GM19467 (cell line): Measurements from ENCODE around the gene USP48.
"Not testable (repeated sequence)": the region's sequence is repeated elsewhere in the genome, so short reads cannot be mapped to it uniquely, and the experiment has no call there.

ENCODE experiments used
- ATAC-seq: cut with Tn5 transposase; IDR thresholded peaks from one replicate; pipeline ENCODE4 v1.9.1; 2021; ENCODE audit warnings: mild to moderate bottlenecking, moderate library complexity; ENCODE audit not compliant: unreplicated experiment

Gene USP48

DNA sequence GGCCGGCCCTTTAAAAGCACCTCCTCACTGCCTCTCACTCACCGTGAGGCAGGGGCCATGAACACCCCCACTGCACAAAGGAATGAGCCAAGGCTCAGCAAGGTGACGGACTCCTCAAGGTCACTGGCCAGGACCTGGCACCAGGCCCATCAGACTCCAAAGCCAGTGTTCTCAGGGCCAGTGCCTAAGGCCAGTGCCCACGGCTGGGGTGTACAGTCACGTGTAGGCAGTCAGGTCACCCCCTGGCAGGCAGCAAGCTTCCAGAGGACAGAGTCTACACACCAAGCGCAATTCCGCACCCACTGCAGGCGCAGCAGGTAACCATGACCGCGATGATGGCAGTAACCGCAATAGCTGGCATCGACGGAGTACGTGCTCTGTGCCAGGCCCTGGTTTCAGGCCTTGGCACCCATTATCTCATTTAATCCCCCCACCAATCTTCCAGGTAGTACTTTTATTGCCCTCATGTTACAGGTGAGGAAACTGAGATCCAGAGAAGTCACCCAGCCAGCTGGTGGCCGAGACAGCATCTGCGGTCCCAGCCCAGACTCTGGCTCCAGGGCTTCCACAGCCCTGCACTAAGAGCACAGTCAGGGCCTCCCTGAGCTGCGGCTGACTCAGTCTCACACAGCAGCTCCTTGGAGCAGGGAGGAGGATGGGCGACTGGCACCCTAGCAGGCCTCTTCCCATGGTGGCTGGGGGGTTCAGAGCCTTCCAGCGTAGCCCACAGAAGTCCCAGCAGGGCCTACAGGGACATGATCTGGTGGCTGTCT is 140.8 kb downstream of the USP48 start:
- no peak for ATAC-seq

DNA sequence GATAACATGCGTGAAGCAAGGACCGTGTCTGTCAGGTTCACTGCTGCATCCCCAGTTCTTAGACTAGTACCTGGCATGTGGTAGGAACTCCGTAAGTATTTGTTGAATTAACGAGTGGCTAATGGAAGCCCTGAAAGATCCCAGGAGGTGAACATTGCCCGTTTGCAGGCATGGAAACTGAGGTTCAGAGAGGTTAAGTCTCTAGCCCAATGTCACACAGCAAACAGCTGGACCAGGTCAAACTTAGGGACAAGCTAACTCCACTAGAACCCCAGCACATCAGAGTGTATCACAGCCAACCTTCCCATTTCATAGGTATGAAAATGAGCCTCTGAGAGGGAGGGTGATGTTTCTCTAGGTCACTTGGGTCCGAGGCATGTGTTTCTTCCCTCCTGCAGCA is 141.4 kb downstream of the USP48 start:
- no peak for ATAC-seq

DNA sequence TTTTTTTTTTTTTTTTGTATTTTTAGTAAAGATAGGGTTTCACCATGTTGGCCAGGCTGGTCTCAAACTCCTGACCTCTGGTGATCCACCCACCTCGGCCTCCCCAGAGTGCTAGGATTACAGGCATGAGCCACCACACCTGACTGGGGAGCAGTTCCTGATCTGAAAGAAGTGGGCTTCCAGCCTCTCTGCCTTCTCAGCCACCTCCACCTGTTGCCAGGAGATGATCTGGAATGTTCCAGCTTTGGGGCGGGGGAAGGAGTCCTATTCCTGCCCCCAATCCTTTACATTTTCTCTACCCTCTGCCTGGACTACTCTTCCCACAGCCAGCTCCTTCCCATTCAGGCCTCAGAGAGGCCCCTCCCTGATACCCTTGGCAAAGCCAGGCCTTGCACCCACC is 141.9 kb downstream of the USP48 start:
- ATAC-seq = no peak

DNA sequence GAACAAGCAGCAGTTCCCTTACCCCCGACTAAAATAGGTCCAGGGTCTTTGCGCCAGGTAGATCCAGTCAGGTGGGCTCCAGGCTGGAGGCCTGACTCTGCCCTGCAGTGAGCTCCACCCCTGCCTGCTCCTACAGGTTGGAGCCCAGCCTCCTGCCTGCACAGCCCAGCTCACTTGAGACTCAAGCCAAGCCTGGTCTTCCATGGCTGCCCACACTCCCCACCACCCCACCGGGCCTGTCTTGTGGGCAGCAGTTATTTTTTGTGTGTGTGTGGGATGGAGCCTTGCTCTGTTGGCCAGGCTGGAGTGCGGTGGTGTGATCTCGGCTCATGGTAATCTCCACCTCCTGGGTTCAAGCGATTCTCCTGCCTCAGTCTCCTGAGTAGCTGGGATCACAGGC is 142.3 kb downstream of the USP48 start:
- ATAC-seq = no peak

DNA sequence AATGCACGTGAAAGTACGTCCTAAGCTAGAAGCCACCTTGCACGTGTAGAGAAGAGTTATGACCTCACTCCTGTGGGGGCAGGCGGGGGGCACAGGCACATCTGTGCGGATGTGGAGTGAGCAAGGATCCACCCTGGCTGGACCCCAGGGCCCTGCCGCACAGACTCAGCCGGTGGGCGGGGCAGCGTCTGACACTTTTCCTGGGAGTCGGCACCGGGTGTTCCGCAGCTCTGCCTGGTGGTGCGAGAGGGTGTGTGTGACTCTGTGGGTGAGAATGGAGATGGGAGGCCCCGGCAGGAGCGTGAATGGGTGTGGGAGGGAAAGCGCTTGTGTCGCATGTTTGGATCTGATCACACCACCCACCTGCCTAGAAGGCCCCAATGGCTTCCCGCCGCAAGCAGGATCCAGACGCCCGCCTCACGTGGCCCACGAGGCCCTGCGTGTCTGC is 143.3 kb downstream of the USP48 start:
- ATAC-seq = no peak

DNA sequence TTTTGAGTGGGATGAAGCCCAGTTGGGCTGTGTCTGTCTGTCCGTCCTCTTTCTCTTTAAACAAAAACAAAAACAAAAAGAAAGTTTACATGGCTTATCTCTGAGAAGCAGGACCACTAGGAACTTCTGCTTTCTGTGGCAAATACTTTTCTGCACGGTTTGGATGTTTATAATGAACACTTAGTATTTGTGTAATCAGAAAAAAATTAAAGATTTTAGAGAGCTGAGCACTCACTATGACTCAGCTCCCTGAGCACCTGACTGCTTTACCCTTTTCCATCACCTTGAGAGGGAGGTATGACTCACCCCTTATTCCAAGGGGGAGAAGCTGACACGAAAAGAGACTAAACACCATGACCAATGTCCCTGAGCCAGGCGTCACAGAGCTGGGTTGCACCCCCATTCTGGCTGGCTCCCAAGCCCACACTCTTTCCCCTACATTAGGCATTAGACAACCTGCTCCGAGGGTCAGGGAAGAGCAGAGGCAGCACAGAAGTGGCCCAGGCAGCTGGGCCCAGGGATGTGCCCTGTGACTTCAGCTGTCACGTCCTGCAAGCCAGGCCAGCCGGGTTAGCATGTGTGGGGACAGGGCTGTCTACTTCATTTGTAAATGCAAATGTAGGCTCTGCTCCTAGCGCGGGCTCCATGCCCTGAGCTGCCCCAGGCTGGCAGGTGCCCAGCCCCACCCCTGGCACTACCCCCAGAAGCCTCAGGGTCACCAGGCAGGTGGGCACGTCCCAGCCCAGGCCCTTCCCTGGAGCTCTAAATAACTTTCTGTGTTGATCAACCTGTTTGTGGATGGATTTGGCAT is 144.2 kb downstream of the USP48 start:
- ATAC-seq = no peak

DNA sequence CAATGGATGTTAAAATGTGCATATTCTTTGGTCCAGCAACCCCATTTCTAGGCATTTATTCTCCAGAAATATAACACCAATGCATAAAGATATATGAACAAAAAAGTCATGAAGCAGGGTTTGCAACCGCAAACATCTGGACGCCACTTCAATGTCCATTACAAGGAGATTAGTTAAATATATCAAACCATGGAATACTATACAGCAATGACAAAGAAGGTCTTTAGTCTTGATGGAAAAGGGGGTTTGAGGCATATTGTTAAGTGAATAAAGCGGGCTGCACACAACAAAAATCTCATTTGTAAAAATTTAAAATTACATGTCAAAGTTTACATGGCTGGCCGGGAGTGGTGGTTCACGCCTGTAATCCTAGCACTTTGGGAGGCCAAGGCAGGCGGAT is 145.4 kb downstream of the USP48 start:
- ATAC-seq = no peak

DNA sequence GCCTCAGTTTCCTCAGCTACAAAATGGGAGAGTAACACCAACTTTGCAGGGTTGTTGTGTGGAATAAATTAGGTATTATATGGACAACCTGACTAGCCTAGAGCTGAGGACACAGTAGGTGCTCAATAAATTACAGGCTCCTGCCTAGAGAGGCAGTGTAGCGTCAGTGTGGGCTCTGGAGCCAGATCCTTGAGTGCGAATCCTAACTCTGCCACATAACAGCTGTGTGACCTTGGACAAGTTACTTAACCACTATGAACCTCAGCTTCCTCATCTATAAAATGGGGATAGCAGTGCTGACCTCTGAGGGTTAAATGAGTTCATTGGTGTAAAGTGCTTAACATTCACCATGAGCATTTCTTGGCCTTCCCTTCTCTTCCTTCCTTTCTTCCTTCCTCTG is 146.9 kb downstream of the USP48 start:
- ATAC-seq = no peak

DNA sequence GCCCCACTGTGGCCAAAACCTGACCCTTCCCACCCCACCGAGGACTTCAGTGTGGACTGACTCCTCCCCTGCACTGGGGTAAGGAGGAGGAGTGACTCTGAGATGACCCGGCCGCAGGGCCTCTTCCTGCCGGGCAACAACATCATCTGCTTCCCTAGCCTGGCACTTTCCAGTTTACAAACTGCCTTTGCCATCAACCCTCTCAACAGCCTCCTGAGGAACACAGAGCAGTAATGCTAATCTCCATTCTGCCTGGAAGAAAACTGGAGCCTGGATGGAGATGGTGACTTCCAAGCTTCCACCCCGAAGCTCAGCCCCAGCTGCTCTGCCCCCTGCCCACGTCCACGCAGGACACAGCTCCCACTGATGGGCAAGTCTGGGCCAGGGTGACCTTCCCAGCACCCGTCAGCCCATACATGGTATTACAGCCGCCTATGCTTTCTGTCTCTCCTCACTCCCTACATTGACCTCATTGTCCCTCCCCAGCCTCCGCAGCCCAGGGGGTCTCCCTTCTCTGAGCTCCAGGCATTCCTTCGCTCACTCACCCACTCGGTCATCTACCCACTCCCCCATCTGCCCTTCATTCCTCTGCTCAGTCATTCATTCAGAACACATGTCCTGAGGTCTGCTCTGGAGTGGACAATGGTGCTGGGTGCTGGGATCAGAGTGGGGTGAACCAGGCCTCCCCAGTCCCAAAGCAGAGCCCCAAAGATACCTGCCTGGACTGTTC is 148.0 kb downstream of the USP48 start:
- no peak for ATAC-seq

DNA sequence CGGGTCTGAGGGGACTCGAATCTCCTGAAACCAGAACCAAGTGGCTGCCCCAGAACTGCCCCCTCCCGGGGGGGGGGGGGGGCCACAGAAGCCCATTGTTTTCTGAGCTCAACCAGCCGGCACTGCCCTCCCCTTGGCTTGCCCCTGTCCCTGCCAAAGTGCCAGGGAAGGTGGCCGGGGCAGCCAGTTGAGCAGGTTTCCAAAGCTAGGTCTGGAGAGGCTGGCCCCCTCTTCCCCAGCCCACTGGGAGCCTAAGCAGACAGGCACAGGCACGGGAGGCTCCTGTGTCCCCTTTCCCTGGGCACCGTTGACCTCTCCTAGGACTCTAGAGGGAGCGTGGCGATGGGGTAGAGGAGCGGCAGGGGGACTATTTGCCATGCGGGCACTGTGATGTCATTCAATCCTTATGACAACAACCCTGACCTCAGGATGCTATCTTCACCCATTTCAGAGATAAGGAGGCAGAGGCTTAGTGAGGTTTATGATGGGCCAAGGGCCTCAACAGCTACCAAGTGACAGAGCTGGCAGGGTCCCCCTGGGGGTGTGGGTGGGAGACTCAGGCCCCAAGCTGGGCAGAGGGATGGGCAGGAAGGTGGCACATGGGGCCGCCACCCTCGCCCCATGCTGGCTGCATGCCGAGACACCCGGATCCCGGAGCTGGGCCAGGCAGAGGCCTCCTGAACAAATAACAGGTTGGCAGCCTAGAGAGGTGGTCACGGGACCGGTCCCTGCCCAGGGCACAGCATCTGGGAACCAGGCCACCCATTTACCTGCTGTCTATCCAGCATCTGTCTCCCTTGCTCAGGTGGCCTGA is 148.8 kb downstream of the USP48 start:
- ATAC-seq = no peak

DNA sequence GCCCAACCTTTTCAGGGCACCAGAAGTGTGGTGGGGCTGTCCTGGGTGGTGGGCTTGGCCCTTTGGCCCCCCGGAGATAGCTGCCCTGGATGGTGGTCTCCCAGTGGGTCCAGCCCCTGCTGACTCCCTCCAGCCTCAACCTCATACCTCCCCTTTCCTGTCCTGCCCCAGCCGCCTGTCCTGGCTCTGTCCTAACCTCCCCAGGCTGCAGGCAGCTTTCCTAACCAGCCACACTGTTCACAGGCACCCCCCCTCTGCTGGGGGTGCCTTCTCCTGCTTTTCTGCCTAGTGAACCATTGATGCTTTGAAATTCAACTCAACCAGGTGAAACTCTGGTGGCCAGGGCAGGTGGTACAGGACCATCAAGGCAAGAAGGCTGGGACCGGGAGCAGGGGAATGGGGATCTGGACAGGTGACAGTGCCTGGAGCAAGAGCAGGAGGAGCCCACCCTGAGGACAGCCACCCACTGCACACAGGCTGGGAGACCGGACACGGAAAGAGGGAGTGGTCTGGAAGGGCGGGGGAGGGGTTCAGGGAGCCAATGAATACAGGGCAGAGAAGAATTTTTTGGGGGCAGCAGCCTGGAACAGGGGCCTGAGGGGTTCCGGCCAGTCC is 149.7 kb downstream of the USP48 start:
- no peak for ATAC-seq

DNA sequence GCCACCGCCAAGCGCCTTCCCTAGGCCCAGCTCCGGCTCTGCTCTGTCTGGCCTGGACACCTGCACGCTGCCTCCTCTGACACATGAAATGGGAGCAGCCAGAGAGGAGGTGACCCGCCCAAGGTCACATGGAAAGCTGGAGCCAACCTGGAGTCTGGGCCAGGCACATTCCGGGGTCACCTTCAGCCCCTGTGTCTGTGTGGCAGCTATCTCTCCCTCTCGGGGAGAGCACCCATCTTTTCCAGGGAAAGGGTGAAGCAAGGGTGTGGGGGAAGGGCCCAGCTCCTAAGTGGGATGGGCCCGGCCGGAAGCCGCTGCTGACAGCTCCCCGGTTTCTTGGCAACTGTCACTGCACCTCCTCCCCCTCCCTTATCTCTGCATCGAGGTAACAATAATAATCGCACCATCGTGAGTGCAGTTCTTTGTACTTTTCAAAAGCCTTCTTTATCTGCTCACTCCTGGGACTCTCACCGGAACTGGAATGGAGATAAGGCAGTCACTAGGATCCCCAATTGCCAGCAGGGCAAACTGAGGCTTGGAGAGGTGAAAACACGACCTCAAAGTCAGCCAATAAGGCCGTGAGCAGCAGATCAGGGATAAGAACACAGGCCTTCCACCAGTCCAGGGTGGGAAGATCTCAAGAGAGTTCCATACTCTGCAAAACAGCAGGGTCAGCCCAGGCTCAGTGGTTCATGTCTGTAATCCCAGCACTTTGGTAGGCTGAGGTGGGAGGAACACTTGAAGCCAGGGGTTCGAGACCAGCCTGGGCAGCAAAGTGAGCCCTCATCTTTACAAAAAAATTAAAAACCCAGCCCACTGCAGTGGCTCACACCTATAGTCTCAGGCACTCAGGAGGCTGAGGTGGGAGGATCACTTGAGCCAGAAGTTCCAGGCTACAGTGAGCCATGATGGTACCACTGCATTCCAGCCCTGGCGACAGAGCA is 150.7 kb downstream of the USP48 start:
- no peak for ATAC-seq

DNA sequence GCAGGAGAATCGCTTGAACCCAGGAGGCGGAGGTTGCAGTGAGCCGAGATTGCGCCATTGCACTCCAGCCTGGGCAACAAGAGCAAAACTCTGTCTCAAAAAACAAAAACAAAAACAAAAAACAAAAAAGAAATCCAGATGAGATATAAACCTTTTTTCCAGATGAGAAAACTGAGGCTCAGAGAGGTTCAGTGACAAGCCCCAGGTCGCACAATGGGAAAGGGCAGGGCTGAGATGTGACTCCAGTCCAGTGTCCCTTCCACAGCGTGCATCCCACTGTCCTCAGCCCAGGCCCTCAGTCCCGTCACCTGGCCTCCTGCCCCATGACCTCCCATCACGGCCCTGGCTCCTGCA is 151.4 kb downstream of the USP48 start:
- ATAC-seq = not testable (repeated sequence)

DNA sequence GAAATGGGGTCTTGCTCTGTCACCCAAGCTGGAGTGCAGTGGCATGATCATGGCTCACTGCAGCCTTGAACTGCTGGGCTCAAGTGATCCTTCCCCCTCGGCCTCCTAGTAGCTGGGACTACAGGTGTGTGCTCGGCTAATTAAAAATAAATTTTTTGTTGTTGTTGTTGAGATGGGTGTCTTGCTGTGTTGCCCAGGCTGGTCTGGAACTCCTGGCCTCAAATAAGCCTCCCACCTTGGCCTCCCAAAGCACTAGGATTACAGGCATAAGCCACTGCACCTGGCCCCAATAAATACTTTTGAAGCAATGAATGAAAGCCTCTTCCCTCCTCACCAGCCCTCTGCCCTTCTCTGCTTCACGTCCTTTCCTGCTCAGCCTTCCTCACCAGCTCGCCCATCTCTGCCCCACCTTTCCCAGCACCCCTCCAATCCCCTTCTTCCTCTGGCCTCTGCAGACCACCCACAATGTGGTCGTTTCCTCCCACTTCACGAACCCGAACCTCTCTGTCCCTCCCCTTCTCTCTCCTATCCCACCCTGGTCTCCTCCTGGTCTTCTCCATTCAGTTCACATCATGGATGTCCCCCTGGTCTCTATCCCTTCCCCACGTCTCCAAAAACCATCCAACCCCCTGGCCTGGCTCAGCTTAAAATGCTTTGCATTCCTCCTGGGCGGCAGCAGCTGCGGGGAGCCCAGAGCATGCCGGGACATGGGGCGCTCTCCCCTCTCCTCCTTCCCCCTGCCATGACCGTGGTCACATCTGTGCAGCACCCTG is 152.2 kb downstream of the USP48 start:
- ATAC-seq = no peak

DNA sequence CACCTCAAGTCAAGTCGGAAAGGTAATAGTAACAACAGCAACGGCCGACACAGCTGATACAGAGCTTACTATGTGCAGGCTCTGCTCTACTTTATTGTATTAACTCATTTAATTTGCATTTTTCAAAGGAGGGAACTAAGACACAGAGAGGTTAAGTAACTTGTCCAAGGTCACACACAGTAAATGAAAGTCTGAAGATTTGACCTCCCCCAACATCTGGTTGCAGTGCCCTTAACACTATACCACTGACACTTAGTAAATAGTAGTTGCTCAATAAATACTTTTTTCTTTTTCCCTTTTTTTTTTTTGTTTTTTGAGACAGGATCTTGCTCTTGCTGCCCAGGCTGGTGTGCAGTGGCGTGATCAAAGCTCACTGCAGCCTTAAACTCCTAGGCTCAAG is 153.0 kb downstream of the USP48 start:
- ATAC-seq = no peak

DNA sequence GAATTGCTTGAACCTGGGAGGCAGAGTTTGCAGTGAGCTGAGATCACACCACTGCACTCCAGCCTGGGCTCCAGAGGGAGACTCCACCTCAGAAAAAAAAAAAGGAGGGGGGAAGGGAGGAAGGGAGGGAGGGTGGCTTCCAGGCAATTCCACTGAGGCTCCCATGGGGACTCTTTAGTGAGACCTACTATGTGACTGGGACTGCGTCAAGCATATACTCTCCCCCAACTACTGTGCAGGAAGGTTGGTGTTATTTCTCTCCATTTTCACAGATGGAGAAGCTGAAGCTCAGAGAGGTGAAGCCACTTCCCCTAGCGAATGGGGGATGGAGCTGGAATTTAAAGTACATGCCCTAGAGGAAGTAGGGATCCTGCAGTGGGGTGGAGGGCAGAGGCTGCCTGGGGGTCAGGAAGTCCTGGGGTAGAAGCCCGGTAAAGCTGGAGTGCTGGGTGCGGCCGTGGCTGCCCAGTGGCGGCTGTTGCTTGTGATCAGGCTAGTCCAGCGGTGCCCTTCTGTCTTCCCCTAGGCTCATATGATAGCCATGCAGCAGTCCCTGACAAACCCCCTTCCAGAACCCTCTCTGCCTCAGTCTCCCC is 154.1 kb downstream of the USP48 start:
- no peak for ATAC-seq
